HG03378 (cell line): Measurements from ENCODE around the gene SPATA16.

ENCODE experiments used
- ATAC-seq: cut with Tn5 transposase; IDR thresholded peaks from one replicate; pipeline ENCODE4 v1.9.1; 2021; ENCODE audit warnings: mild to moderate bottlenecking, moderate library complexity; ENCODE audit not compliant: unreplicated experiment

SPATA16 gene

DNA sequence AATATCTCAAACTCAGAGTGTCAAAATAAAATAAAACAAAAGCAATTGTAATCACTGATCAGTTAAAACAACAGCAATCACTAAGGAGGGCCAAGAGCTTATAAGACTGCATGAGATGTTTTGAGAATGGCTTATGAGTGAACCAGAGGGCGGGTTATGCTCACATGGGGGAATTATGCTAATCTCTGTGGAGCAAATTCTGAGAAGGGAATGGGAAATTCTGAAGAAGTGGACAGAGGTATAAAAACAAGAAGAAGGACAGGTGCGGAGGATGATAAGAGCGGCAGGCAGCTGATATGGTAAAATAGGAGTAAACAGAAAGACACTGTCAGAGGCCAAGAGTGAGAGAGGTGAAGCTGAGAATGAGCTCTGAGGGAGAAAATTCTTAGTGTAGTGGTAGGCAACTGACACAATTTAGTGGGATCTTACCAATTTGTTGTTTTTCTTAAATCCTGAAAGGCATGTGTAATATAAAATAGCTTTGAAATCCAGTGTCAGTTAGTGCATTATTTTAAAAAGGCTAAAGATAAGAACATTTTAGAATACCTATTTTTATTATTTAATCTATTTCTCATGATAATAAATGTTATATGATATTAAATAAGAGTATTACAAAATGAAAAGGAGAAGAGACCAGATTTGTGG, 133.8 kb downstream of the SPATA16 start:
- ATAC-seq = no peak

DNA sequence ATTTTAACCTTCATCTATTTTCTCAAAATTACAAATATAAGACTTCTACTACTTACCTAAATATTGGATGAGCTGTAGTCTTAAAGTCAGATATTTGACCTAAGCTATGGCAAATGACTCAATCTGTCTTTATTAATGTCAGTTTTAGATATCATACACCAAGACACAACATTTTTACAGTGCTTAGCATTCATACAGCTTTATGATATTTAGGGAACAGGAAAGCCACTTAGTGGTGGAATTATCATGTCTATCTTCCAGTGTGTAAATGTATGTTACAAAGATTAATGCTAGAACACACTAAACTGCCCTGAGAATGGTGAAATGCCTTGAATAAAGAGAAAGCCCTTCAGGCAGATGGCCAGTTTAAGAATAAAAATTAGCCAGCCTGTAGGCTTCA, 135.0 kb downstream of the SPATA16 start:
- no peak for ATAC-seq

DNA sequence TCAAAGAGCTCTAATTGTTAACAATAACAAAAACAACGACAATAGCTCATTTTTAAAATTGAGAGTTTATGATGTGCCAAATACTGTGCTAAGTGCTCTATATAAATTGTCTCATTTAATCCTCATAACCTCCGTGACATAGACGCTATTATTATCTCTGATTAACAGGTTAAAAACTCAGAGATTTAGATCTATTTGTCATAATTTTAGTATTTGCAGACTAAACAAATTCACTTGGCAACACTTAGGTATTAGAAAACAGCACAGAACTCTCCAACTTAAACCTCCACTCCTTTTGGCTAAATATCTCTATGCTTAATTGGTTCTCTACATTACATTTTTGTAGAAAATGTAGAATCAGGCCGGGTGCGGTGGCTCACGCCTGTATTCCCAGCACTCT, 136.4 kb downstream of the SPATA16 start:
- no peak for ATAC-seq

DNA sequence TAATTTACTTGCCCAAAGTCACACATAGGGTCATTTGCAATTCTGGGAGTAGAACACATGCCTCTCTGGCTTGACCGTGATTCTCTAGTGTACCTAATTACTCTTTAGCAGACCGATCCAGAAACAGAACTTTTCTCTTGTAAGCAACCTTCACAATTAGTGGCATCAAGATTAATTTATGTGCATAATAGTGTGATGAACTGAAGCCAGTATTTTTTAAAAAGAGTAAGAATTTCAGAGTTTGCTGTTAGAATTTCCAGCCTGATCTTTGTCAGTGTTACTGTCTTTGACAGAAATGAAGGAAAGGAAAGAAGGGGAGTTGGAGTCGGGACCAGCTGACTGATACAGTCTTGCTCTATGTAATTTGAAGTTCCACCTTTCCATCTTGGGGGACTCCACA, 137.1 kb downstream of the SPATA16 start:
- ATAC-seq = no peak

DNA sequence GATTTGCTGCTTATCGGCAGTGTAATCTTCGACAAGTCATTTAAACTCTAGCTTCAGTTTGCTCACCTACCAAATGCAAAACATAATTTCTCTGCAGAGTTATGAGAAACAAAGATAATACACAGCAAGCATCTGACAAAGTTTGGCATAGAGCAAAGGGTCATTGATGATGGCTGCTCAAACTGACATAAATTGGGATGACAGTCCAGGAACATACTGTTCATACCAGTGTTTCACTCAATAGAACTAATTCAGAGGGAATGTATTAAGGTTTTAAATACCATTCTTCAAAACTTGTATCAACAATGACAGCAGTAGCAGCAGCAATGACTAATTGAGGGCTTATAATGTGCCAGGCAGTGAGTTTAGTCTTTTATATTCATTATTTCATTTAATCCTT, 137.6 kb downstream of the SPATA16 start:
- no peak for ATAC-seq

DNA sequence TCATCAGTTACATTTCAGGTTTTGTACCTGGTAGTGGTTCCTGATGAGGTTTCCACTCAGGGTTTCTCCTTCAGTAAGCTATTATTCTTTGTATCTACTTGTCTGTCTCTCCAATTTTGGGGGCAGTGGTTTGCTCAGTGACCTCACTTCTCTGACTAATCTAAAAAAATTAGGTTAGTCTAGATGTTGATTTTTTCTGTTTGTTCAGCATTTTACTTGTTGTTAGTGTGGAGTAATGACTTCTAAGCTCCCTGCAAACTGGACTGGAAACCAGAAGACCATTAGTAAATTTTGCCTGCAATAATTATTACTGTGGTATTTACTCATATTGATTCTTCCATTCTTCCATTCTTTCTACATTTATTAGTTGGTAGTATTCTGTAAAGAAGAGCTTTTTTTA, 139.4 kb downstream of the SPATA16 start:
- ATAC-seq = no peak

DNA sequence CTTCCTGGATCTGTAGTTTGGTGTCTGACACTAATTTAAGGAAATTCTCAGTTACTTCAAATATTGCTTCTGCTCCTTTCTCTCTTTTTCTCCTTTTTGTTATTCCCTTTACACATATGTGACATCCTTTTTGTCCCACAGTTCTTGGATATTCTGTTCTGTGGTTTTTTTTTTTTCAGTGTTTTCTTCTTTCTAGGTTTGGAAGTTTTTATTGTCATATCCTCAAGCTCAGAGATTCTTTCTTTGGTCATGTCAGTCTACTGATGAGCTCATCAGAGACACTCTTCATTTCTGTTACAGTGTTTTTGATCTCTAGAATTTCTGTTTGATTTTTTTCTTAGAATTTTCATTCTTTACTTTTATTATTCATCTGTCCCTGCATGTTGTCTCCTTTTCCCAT, 140.5 kb downstream of the SPATA16 start:
- no peak for ATAC-seq

DNA sequence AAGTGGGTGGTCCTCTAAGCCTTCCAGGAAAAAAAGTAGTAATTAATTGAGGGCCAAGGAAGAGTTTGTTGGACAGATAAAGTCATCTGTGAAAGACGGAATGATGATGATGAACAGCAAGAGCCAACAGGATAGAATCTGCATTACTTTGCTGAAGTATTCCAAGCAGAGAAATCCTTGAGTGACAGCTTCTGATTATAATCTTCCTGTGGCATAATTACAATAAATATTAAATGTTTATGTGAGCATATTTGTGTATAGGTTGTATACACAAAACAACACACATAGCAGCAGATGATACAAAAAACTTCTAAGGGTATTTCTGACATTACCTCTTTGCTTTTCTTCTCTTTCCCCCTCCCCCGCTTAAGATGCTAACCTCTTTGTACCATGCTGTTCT, 147.6 kb downstream of the SPATA16 start:
- no peak for ATAC-seq

DNA sequence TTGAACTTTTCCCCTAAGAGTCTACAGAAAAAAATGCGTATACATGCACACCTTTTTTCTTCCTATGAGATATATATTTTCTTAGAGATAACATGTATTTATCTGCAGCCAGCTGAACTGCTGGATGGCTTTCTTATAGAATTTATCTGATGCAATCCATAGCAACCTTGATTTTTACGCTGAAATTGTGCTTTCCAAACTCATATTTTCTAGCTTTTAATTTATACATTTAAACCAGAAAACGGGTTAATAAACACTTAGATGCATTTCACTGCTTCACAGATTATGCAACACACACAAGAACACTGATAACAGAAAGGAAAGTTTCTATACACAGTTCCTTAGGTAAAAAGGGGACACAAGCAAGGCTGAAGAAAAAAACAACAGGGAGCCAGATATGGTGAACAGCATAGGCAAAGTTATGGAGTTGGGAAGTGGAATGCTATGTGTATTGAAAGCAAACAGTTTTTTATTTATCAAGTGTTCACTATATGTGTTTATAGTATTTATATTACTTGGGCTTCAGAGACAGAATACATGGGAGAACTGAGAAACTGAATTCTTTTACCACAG, 149.5 kb downstream of the SPATA16 start:
- ATAC-seq = no peak

DNA sequence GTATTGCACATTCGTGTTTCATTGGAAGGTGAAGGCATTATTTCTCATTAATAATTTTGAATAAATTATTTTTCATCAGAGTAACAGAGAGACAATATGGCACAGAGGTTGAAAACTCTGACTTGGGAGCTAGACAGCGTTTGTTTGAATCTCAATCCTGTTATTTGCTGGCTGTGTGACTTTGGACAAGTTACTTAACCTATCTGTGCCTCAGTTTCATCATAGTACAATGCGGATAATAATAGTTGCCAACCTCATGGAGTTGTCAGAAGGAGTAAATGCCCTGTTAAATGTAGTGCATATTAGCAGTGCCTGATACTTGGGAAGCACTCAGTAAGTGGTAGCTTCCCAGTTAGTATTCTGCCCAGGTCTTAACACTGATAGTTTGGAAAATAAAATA, 151.7 kb downstream of the SPATA16 start:
- no peak for ATAC-seq

DNA sequence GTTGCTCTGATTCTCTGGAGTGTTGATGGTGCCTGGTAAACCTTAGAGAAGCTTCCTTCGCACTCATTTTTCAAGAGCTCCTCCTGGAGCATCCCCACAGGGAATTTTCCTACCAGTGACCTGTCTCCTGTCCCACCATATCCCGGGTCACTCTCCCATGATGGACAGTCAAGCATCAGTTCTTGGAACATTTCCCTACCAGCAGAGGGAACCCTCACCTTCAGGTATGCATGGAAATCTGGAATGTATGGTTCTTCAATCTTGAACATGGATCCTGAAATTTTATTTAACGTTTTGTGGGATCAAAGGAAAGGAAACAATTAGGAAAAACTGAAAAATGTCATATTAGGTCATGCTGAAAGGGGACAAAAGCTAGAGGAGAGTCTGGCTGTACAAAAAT, 153.8 kb downstream of the SPATA16 start:
- ATAC-seq = no peak

DNA sequence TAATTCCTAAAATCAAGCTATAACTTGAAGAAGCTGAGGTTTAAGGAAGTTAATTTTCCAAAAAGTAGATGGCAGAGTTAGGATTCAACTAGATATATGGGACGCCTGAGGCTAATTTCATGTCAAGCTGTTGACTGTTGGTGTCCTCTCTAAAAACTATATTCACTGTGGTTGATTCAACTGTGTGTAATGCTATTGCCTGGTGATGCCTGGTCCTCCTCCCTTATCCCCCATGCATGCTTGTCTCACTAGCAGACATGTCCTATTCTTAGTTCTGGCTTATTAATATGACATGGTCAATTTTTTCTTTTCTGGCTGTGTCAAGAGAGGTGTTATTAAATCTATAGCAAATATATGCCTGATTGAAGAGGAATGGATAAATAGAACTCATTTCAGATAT, 156.1 kb downstream of the SPATA16 start:
- ATAC-seq = no peak

DNA sequence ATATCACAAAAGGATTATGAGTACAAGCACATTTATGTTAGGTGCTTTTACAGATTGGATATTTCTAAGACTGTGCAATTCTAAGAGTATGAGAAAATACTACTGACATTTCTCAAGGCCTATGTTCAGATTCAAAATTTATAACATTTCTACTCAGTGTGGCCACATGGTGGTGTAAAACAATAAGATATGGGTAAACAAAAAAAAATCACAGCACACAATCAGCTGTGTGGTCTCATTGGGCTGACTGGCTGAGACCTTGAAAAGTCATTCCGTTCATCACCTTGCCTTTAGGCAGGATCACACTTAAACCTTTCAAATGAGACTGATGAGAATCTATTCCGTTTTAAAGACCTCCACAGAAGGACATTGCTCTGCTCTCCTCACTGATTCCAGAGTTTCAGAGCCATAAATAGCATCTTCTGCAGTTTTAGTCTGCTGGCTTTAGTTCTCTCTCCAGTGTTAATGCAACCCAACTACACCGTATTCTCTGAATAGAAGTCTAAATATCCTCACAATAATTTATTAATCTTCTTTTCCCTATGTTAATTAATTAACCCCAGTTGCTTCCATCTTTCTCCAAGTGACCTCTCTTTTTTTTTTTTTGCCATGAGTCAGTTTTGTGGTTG, 158.2 kb downstream of the SPATA16 start:
- no peak for ATAC-seq

DNA sequence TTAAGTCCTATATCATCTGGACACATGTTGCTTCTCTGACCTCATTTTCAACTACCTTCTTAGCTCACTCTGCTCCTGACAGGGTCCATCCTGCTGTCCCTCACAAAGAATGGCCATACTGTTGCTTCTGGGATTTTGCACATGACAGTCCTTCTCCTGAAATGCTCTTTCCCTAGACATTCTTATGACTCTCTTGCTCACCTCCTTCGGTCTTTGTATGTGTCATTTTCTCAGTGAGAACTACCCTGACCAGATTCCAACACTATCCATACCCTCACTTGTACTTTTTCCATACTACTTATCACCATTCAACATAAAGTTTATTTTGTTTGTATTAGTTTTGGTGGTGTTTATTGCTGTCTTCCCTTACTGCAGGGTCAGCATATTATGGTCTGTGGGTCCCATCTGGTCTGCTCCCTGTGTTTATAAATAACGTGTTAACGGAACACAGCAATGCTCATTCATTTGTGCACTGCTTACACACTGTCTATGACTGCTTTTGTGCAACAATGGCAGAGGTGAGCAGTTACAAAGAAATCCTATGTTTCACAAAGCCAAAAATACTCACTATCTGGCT, 159.5 kb downstream of the SPATA16 start:
- no peak for ATAC-seq

DNA sequence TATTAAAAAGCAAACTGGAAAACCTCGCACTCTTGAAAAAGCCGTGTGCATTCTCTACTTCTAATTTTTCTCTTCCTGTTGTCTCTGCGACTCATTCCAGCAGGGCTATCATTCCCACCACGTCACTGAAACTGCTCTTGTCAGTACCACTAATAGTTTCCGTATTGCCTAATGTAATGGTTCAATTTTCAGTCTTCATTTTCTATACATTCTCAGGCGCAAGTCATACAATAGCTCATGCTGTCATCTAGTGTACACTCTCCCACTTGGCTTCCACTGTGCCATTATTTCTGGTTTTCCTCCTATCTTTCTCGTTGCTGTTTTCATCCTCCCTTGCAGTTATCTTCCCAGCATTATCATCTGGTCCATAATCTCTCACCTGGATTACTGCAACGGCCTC, 160.2 kb downstream of the SPATA16 start:
- ATAC-seq = no peak

DNA sequence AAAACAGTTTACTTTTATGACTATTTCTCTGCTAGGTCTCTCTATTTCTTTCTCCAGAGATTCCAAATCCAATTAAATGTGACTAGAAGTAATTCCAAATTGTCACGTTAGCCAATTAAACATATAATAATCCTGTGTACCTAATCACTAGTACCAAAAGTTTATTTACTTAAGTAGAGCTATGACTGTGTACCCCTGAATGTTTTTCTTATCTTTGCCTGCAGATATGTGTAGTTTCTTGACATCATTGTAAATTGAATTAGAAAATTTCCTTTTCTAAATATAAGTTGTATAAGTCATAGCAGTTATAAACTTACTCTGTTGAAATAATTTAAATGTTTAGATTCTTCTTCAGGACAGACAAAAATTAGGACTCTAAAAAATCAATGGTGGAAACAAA, 163.3 kb downstream of the SPATA16 start:
- ATAC-seq = no peak

DNA sequence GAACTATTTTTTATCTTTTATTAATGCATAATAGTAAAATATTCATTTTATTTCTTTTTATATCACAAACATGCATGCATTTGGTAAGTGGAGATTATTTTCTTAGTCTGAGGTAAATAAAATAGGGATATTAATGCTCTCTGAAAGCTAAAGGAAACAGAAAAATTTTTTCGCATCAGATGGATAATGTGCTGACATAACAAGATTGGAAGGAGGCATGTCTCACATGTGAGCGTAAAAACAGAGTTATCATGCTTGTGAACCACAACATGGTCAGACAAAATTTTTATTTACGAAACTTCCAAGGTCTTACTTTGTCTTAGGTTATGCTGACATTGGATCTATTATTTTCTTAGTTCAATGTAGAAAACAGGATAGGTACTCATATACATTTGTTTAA, 166.1 kb downstream of the SPATA16 start:
- ATAC-seq = no peak

DNA sequence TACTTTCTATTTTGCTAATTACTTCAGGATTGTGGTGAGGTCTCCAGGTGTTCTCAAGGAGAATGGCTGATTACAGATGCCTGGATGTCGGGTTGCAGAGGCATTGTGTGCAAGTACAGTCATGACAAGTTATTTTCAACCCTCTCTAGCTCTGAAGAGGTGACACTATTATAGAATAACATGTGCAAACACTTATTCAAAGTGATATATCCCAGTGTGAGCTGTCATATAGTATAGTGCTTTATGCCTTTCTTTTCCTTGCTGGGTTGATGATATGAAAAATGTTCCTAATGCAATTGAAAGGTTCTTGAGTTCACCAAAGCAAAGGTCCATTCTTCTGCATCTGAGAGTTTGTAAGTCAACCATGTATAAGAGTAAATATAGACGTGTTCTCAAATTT, 167.2 kb downstream of the SPATA16 start:
- ATAC-seq = no peak

DNA sequence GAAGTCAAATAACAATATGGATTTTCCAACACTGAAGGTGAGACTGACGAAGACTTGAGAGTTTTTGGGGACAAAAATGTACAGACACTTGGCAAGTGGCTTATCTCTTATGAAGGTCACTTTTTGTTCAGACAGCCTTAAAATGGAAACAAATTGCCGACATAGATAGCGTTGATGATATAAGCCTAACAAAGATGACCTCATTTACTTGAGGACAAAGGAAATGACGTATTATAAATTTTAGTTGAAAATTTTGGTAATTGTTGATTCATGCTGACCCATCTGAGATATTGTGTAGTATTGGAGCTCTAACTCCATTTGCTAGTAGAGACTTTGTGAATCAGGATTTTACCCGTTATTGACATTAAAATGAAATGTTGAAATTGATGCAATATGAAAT, 168.3 kb downstream of the SPATA16 start:
- ATAC-seq = no peak

DNA sequence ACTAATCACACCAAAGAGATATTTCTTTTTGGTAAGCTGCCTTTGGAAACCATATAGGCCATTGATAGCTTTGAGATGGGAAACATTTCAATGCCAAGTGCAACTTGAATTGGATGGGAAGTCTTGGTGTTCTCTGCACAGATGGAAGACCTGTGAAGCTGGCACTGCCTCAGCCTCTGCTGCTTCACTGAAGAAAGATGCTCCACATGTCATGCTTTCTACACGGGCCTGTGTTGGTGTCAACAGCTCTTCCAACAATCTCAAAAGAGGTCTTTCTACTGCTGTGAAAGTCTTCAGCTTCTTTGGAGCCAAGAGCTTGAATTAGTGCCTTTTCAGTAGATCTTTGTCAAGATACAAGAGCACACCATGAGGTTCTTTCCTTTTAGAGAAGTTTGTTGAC, 169.0 kb downstream of the SPATA16 start:
- no peak for ATAC-seq

DNA sequence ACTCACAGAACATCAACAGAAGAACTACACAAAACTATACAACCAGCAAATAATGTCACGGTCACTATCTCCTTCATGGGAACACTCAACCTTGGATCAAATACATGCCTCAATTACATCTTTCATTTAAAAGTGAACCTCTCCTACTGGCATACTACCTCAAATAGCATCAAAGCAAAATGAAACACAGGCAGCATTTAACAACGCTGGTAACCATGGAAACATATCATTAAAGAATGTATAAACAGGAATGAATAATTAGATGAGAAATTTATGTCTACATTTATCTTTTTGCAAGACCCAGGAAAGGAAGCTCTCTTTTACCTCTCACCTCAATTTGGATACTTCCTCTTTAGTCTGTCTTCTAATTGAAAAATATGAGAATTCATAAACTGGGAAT, 172.4 kb downstream of the SPATA16 start:
- no peak for ATAC-seq

DNA sequence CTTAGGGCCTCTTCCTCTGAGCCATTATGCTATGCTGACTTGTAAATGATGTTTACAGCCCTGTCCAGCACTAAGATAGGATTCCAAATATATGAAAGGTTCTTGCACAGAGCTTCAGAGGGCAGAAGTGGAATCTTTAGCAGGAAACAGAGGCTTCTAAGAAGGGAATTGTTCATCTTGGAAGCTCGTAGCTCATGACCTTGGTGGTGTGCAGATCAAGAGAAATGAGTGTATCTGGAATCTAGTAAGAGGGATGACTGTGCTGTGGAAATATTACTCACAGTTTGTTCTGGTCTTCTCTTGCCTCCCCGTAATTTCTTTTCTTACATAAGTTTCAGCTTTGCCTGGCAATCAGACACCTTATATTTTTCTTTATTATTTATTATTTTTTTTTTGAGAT, 175.8 kb downstream of the SPATA16 start:
- ATAC-seq = no peak
